Heart left ventricle (tissue), 16 donors: ENCODE results near the gene EVC. TPM values are rescaled to one million over a fixed set of nuclear protein-coding genes. Genes with fewer than 3 reads are reported as not detected.

Experiments used
- ATAC-seq, 4 donors: fragments of 200-7000 bp; cut with Tn5 transposase; one replicate each; pipeline ENCODE4 v1.9.1; 2020 to 2022; ENCODE audit warnings: moderate library complexity in 4 of 4, mild to moderate bottlenecking in 3 of 4, moderate number of reproducible peaks in 1 of 4
- DNase-seq, 5 donors: peaks; one replicate each; pipeline ENCODE4 v3.0.0-alpha.2; 2020
- H3K27ac ChIP-seq, 12 donors: fragments of 200-600 bp; sonication (generic) in 4 of 12; one replicate each; pipeline versions ENCODE4 v1.5.0 to v1.8.0; 2016 to 2022; ENCODE audit warnings: mild to moderate bottlenecking in 2 of 12
- H3K27me3 ChIP-seq, 9 donors: fragments of 200-600 bp; sonication (generic) in 2 of 9; one replicate each; pipeline versions ENCODE4 v1.5.1 to v1.8.0; 2016 to 2022; ENCODE audit warnings: mild to moderate bottlenecking in 3 of 9
- H3K36me3 ChIP-seq, 9 donors: fragments of 200-600 bp; sonication (generic) in 2 of 9; one replicate each; pipeline versions ENCODE4 v1.5.0 to v1.8.0; 2018 to 2022; ENCODE audit warnings: mild to moderate bottlenecking in 2 of 9
- H3K4me1 ChIP-seq, 12 donors: fragments of 200-600 bp; sonication (generic) in 4 of 12; one replicate each; pipeline versions ENCODE4 v1.5.0 to v1.8.0; 2016 to 2022; ENCODE audit warnings: mild to moderate bottlenecking in 3 of 12
- H3K4me3 ChIP-seq, 12 donors: fragments of 200-600 bp; sonication (generic) in 4 of 12; one replicate each; pipeline versions ENCODE4 v1.5.0 to v1.8.0; 2017 to 2022; ENCODE audit warnings: mild to moderate bottlenecking in 9 of 12, moderate library complexity in 4 of 12
- H3K9me3 ChIP-seq, 12 donors: fragments of 200-600 bp; sonication (generic) in 4 of 12; one replicate each; pipeline versions ENCODE4 v1.5.0 to v1.8.0; 2016 to 2022; ENCODE audit warnings: mild to moderate bottlenecking in 1 of 12
- POLR2A ChIP-seq, 2 donors: fragments of 450-650 bp; IDR thresholded peaks; one replicate each; pipeline ENCODE4 v1.6.1; 2017; ENCODE audit warnings: antibody characterized with exemption in 2 of 2, mild to moderate bottlenecking in 2 of 2, moderate library complexity in 2 of 2
- WGBS, 4 donors: extraction: QIAGEN DNeasy Blood & Tissue Kit in 2 of 4; methylation state at CpG; one replicate each; pipeline versions ENCODE4 v1.1.5 to v1.1.7; 2013 to 2018; 5-methylcytosine and 5-hydroxymethylcytosine counted together
- intact Hi-C, 10 donors: fragments of 100-400 bp; cut with DNase I; formaldehyde crosslinking; loops; one replicate each; pipeline versions ENCODE4 v1.11.1 to v1.14.2; 2022
- polyA plus RNA-seq, 2 donors: library from polyadenylated mRNA; stranded (reverse); fragments of 200-250 nt; gene quantifications; one replicate each; pipeline ENCODE4 v1.2.3, GENCODE V29; 2013
- total RNA-seq, 9 donors: library from RNA; depleted of rRNA in 2 of 9; stranded (reverse); fragments of >200 nt in 2 of 9; fragmentation: NEBNext Ultra II Directional in 3 of 9; extraction: Animal tissue kit (Norgen Biotek cat#: 25700) in 3 of 9; gene quantifications; one replicate each; pipeline versions ENCODE4 v1.1.0 to v1.2.4, GENCODE V29; 2016 to 2023
- TF ChIP-seq, protein P1 (sequence below), 12 donors: fragments of 200-600 bp; sonication (generic) in 4 of 12; IDR thresholded peaks; one replicate each; pipeline versions ENCODE4 v1.5.0 to v1.8.0; 2018 to 2022; ENCODE audit warnings: antibody characterized with exemption in 12 of 12, mild to moderate bottlenecking in 5 of 12
- donor health status: ischemic (EF 13 %, LVEDD 7.1; RV severe dilation, severe dysfunction).
- donor health status: healthy with polysubstance abuse.
- donor health status: DM: no; HTN: yes; CAD: no.
- donor health status: DM: no; HTN: no; CAD: no.
- donor health status: ischemic (EF 25% LVEDD 6.9; RV normal size, moderate dysfunction).
- donor health status: ischemic (EF 25% LVEDD 5.7; RV mildly dilated, moderate dysfunction).
- donor health status: healthy.
- donor health status: DM: yes; HTN: yes; CAD: no.
- donor health status: ischemic (EF 35%, LVEDD 5.7; RV mildly dilated, moderate dysfunction).
- donor health status: nonischemic (EF 11% LVEDD 7.7; RV severe dilation, severe dysfunction).
- donor health status: DM: yes; HTN: yes; CAD: no.
- donor health status: PGD.
- donor health status: ischemic (EF 29% LVEDD 5.4; RV normal size, mild dysfunction).
- donor health status: nonischemic (EF 23%, LVEDD 6.1; RV moderate dilation, normal function).

EVC gene
- total and polyA plus RNA-seq, 11 donors, result 2.4 to 11.3 (median 4.1) TPM

- H3K9me3 ChIP-seq, result peaks cover 0 to 11% (median 5%) of the 10 kb centered on the region in 12 donors
- 85 to 90% (median 88%) methylated on average over 3 of the region's 3 CpGs for WGBS, 4 donors
- DNase-seq (no peak), ATAC-seq (no peak)
- H3K27ac ChIP-seq, result no peak overlapping the region
- intact Hi-C loops, result loop anchor here in 1 of 10 donors (10.0 kb wide), 1 partner anchor 377 kb away; no protein-coding TSS in a partner anchor
- H3K36me3 ChIP-seq, result peaks cover 0 to 12% (median 0%) of the 10 kb centered on the region in 9 donors
- TF ChIP-seq, protein P1, sequence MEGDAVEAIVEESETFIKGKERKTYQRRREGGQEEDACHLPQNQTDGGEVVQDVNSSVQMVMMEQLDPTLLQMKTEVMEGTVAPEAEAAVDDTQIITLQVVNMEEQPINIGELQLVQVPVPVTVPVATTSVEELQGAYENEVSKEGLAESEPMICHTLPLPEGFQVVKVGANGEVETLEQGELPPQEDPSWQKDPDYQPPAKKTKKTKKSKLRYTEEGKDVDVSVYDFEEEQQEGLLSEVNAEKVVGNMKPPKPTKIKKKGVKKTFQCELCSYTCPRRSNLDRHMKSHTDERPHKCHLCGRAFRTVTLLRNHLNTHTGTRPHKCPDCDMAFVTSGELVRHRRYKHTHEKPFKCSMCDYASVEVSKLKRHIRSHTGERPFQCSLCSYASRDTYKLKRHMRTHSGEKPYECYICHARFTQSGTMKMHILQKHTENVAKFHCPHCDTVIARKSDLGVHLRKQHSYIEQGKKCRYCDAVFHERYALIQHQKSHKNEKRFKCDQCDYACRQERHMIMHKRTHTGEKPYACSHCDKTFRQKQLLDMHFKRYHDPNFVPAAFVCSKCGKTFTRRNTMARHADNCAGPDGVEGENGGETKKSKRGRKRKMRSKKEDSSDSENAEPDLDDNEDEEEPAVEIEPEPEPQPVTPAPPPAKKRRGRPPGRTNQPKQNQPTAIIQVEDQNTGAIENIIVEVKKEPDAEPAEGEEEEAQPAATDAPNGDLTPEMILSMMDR (IDR thresholded peaks at IDR 0.05), result no peak
- TF ChIP-seq POLR2A (IDR thresholded peaks at IDR 0.05), result no peak
- no peaks in the 10 kb centered on the region for H3K27me3 ChIP-seq
- H3K4me1 ChIP-seq, result peaks cover 0 to 12% (median 0%) of the 10 kb centered on the region in 12 donors
- H3K4me3 ChIP-seq, result no peak overlapping the region
Observed at GRCh38 chr4:5781691-5782090, 70.7 kb downstream of the EVC start.

DNA sequence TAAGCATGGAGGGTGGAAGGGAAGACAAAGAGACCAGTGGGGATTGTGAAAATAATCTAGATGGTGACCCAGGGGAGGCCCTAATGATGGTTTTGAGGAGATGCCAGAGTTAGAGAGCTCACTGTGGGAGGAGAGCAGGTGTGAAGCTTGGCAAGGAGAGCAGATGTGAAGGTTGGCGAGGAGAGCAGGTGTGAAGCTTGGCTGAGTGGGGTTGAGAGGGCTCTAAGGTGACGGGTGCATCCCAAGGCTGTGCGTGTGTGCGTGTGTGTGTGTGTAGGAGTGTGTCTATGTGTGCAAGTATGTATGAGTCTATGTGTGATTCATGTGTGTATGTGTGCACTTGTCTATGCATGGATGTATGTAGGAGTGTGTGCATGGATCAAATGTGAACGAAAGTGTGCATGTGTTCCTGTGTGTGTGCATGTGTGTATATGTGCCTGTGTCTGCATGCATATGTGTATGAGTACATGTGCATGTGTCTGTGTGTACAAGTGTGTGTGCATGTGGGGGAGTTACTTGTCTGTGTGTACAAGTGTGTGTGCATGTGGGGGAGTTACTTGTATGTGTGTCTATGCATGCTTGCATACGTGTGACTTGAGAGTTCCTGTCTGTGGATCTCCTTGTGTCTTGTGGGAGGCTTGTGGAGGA is 72.0 kb downstream of the EVC start:
- Histone ChIP-seq H3K4me1 (peaks cover 0 to 12% (median 0%) of the 10 kb centered on the region in 12 donors), H3K4me3 (no peak overlapping the region), H3K27ac (no peak overlapping the region), H3K36me3 (peaks cover 0 to 21% (median 2%) of the 10 kb centered on the region in 9 donors), H3K9me3 (no peaks in the 10 kb centered on the region), H3K27me3 (no peaks in the 10 kb centered on the region)
- intact Hi-C loops, result loop anchor here in 1 of 10 donors (10.0 kb wide), 1 partner anchor 378 kb away; no protein-coding TSS in a partner anchor
- TF ChIP-seq, protein P1 (IDR thresholded peaks at IDR 0.05), result no peak
- no peak for TF ChIP-seq POLR2A (IDR thresholded peaks at IDR 0.05)
- DNase-seq, result peak in 1 of 5 donors; percentile 4
- peak in 2 of 4 donors; percentile 14 to 47 for ATAC-seq
- 86 to 94% (median 93%) methylated on average over 6 of the region's 6 CpGs for WGBS, 4 donors

DNA sequence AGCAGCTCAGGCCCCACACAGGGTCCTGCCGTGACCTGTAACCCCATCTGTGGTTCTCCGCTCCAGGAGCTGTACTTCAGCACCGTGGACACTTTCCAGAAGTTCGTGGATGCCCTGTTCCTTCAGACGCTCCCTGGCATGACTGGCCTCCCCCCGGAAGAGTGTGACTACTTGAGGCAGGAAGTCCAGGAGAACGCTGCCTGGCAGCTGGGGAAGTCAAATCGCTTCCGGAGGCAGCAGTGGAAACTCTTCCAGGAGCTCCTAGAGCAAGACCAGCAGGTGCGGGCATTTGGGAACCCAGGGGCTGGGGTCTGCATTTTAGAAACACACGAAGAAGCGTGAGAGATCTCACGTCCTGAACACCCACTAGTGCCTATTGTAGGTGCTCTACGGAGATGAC is 72.5 kb downstream of the EVC start:
- no peak overlapping the region for H3K4me3 ChIP-seq
- 63 to 85% (median 80%) methylated on average over 8 to 14 of the region's 14 CpGs for WGBS, 4 donors
- peaks cover 0 to 12% (median 0%) of the 10 kb centered on the region in 12 donors for H3K4me1 ChIP-seq
- H3K27ac ChIP-seq, result no peak overlapping the region
- no peaks in the 10 kb centered on the region for H3K9me3 ChIP-seq
- no peaks in the 10 kb centered on the region for H3K27me3 ChIP-seq
- TF ChIP-seq POLR2A (IDR thresholded peaks at IDR 0.05), result no peak
- TF ChIP-seq, protein P1 (IDR thresholded peaks at IDR 0.05), result no peak
- intact Hi-C loops, result loop anchor here in 1 of 10 donors (10.0 kb wide), 1 partner anchor 379 kb away; no protein-coding TSS in a partner anchor
- ATAC-seq, result no peak
- peak in 1 of 5 donors; percentile 13 for DNase-seq
- H3K36me3 ChIP-seq, result peaks cover 0 to 27% (median 4%) of the 10 kb centered on the region in 9 donors

DNA sequence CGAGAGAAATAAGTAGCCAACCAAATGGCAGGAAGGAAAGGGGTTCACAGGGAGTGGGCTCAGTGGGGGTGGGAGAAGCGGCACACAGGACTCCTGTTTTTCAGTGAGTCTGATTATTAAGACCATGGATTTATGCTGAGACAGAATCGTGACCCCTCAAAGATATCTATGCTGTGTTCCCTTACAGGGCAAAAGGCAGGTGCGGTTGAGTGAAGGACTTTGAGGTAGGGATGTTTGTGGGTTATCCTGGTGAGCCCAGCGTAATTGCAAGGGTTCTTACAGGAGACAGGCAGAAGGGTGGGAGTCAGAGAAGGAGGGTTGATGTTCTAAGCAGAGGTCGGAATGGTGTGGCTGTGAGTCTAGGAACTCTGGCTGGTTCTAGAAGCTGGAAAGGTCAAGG is 73.0 kb downstream of the EVC start:
- ATAC-seq, result no peak
- H3K4me3 ChIP-seq, result no peak overlapping the region
- TF ChIP-seq, protein P1 (IDR thresholded peaks at IDR 0.05), result no peak
- no peak for TF ChIP-seq POLR2A (IDR thresholded peaks at IDR 0.05)
- no peak overlapping the region for H3K27ac ChIP-seq
- intact Hi-C loops, result loop anchor here in 1 of 10 donors (10.0 kb wide), 1 partner anchor 379 kb away; no protein-coding TSS in a partner anchor
- no peaks in the 10 kb centered on the region for H3K27me3 ChIP-seq
- peaks cover 0 to 32% (median 4%) of the 10 kb centered on the region in 9 donors for H3K36me3 ChIP-seq
- H3K9me3 ChIP-seq, result no peaks in the 10 kb centered on the region
- DNase-seq, result peak in 1 of 5 donors; percentile 5
- WGBS, 4 donors, result 86 to 91% (median 89%) methylated on average over 6 of the region's 6 CpGs
- H3K4me1 ChIP-seq, result peaks cover 0 to 12% (median 0%) of the 10 kb centered on the region in 12 donors
